HepG2 (cell line): ENCODE measurements around the gene MLYCD. TPM values are rescaled to one million over a fixed set of nuclear protein-coding genes. Genes with fewer than 3 reads are reported as not detected.

Experiments used
- ATF7-NPFF ChIP-seq: sonication (generic); formaldehyde crosslinking; IDR thresholded peaks from 2 replicates; pipeline ENCODE4 v1.8.1; 2023; ENCODE audit warnings: mild to moderate bottlenecking, low read depth, missing genetic modification reagents, moderate library complexity
- BRCA1 ChIP-seq: sonication (generic); formaldehyde crosslinking; IDR thresholded peaks from 2 replicates; pipeline ENCODE4 v1.4.0; 2020; ENCODE audit warnings: missing genetic modification reagents
- GABPA ChIP-seq, 2 experiments: IDR thresholded peaks; 2 replicates each; pipeline ENCODE4 v1.6.1; 2011 to 2016; ENCODE audit warnings: low read depth in 2 of 2, low read length in 1 of 2, missing biosample characterization in 1 of 2, missing genetic modification characterization in 1 of 2
- HCFC1 ChIP-seq: fragments of 150-350 bp; IDR thresholded peaks from 2 replicates; pipeline ENCODE4 v1.6.1; 2014; ENCODE audit warnings: low read depth, low read length
- HDAC1 ChIP-seq: sonication (generic); formaldehyde crosslinking; IDR thresholded peaks from 2 replicates; pipeline ENCODE4 v1.5.1; 2020; ENCODE audit warnings: mild to moderate bottlenecking, missing genetic modification reagents
- PAF1 ChIP-seq: IDR thresholded peaks from 2 replicates; pipeline ENCODE4 v1.6.1; 2016; ENCODE audit warnings: missing genetic modification reagents, missing compliant biosample characterization
- PAWR ChIP-seq: sonication (generic); formaldehyde crosslinking; IDR thresholded peaks from 2 replicates; pipeline ENCODE4 v1.4.0; 2020; ENCODE audit warnings: missing genetic modification reagents, mild to moderate bottlenecking, borderline replicate concordance
- PAX8 ChIP-seq: sonication (generic); formaldehyde crosslinking; IDR thresholded peaks from 2 replicates; pipeline ENCODE4 v1.8.0; 2022; ENCODE audit warnings: mild to moderate bottlenecking, missing genetic modification reagents, borderline replicate concordance
- PPARG ChIP-seq: conservative IDR thresholded peaks from 2 replicates; pipeline ENCODE4 v1.6.1; 2016; ENCODE audit warnings: missing biosample characterization, missing genetic modification reagents
- SCMH1 ChIP-seq: sonication (generic); formaldehyde crosslinking; IDR thresholded peaks from 2 replicates; pipeline ENCODE4 v1.9.0; 2021; ENCODE audit warnings: missing genetic modification reagents, mild to moderate bottlenecking, borderline replicate concordance
- SNAI1 ChIP-seq: sonication (generic); formaldehyde crosslinking; IDR thresholded peaks from 2 replicates; pipeline ENCODE4 v1.5.0; 2020; ENCODE audit warnings: mild to moderate bottlenecking, missing genetic modification reagents, borderline replicate concordance
- SUZ12 ChIP-seq: fragments of 150-350 bp; IDR thresholded peaks from 2 replicates; pipeline ENCODE4 v1.6.1; 2014; ENCODE audit warnings: low read depth, low read length
- U2AF2 ChIP-seq: fragments of 200-400 bp; formaldehyde crosslinking; IDR thresholded peaks from 2 replicates; pipeline ENCODE4 v1.6.1; 2017; ENCODE audit warnings: low read depth, mild to moderate bottlenecking, low read length
- ZBTB20 ChIP-seq: sonication (generic); formaldehyde crosslinking; IDR thresholded peaks from 2 replicates; pipeline ENCODE4 v1.8.1; 2023; ENCODE audit warnings: missing genetic modification reagents, low read depth, mild to moderate bottlenecking, borderline replicate concordance
- ZFP90 ChIP-seq: sonication (generic); formaldehyde crosslinking; IDR thresholded peaks from 2 replicates; pipeline ENCODE4 v1.8.0; 2022; ENCODE audit warnings: missing genetic modification reagents, mild to moderate bottlenecking, inconsistent platforms, borderline replicate concordance
- ZNF224 ChIP-seq: sonication (generic); formaldehyde crosslinking; IDR thresholded peaks from 2 replicates; pipeline ENCODE4 v1.5.0; 2020; ENCODE audit warnings: mild to moderate bottlenecking, missing genetic modification reagents
- ZNF326 ChIP-seq: sonication (generic); formaldehyde crosslinking; IDR thresholded peaks from 2 replicates; pipeline ENCODE4 v1.4.0; 2020; ENCODE audit warnings: missing genetic modification reagents, borderline replicate concordance
- ZNF672 ChIP-seq: sonication (generic); formaldehyde crosslinking; IDR thresholded peaks from 2 replicates; pipeline ENCODE4 v1.8.1; 2022; ENCODE audit warnings: missing genetic modification reagents
- ZNF781 ChIP-seq: sonication (generic); formaldehyde crosslinking; IDR thresholded peaks from 2 replicates; pipeline ENCODE4 v1.5.1; 2020; ENCODE audit warnings: borderline replicate concordance, mild to moderate bottlenecking, missing genetic modification reagents; ENCODE audit errors: not compliant biosample characterization
- ZNF850 ChIP-seq: sonication (generic); formaldehyde crosslinking; conservative IDR thresholded peaks from 2 replicates; pipeline ENCODE4 v1.9.0; 2021; ENCODE audit warnings: mild to moderate bottlenecking, missing genetic modification reagents
- ZNF883 ChIP-seq: sonication (generic); formaldehyde crosslinking; IDR thresholded peaks from 2 replicates; pipeline ENCODE4 v1.5.1; 2020; ENCODE audit warnings: mild to moderate bottlenecking, missing genetic modification reagents; ENCODE audit errors: not compliant biosample characterization
- polyA plus RNA-seq, 8 experiments: library from polyadenylated mRNA; depleted of rRNA in 3 of 8; stranded (reverse) in 7 of 8; unstranded in 1 of 8; fragments of >200 nt; fragmentation: Illumina TruSeq in 4 of 8; extraction: Trizol in 4 of 8; gene quantifications; 2 replicates each; pipeline versions ENCODE4 v1.2.1 to v1.2.3, GENCODE V29; 2011 to 2016; ENCODE audit warnings: low read depth in 4 of 8, missing spikeins in 1 of 8, mixed read lengths in 1 of 8; ENCODE audit not compliant: insufficient read depth in 1 of 8
- total RNA-seq, 5 experiments: library from RNA; depleted of rRNA; stranded (reverse); fragments of >200 nt; fragmentation: Illumina TruSeq; extraction: Trizol; gene quantifications; 2 replicates each; pipeline ENCODE4 v1.2.3, GENCODE V29; 2016; ENCODE audit warnings: low read depth in 1 of 5
- TF ChIP-seq, protein P1 (sequence below): sonication (generic); formaldehyde crosslinking; IDR thresholded peaks from 2 replicates; pipeline ENCODE4 v1.8.0; 2022; ENCODE audit warnings: mild to moderate bottlenecking, missing genetic modification reagents; ENCODE audit not compliant: insufficient replicate concordance
- TF ChIP-seq, protein P2 (sequence below): IDR thresholded peaks from 2 replicates; pipeline ENCODE4 v1.6.1; 2012; ENCODE audit warnings: inconsistent platforms
- TF ChIP-seq, protein P3 (sequence below), 2 experiments: sonication (generic) in 1 of 2; formaldehyde crosslinking in 1 of 2; IDR thresholded peaks; 2 replicates each; pipeline versions ENCODE4 v1.5.1 to v1.6.1; 2011 to 2020; ENCODE audit warnings: borderline replicate concordance in 1 of 2, low read depth in 1 of 2, low read length in 1 of 2, mild to moderate bottlenecking in 1 of 2, missing genetic modification reagents in 1 of 2, moderate library complexity in 1 of 2

MLYCD gene
- total and polyA plus RNA-seq, 2 of the 13 experiments (the other 11 are each of a cell fraction or from before 2014, with no cell fraction given), result 1.8 to 4.0 TPM

DNA sequence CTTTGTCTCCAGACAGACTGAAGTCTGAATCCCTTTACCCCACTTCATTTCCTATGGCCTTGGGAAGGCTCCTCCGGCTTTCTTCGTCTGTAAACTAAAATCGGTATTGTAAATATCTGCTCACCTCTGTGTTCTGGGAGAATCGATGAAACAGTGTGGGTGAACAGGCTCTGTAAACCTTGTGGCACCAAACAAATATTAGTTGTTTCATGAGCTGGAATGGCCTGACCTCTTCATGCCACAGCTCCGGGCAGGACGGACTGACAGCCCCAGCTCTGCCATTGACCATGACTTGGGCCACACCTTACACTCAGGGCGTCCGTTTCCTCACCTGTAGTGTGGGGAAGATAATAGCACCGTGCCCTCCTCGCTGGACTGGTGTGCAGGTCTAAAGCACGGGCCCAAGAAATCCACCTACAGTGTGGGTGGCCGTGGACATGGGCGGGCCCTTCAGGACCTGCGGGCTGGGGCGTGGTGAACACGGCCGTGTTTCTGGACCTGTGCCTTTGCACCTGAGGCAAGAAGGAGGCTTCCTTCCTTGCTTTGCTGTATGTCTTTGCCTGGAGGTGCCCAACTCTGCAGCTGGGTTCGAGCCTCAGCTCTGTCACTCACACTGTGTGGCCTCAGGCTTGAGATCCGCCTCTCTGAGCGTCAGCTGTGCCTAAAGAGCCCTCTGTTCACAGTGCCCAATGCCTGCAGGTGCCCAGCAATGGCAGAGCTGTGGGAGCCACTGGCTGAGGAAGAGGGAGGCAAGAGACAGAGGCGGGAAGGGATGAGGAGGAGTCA is 48.1 kb downstream of the MLYCD start (continued):
- TF ChIP-seq, protein P1, sequence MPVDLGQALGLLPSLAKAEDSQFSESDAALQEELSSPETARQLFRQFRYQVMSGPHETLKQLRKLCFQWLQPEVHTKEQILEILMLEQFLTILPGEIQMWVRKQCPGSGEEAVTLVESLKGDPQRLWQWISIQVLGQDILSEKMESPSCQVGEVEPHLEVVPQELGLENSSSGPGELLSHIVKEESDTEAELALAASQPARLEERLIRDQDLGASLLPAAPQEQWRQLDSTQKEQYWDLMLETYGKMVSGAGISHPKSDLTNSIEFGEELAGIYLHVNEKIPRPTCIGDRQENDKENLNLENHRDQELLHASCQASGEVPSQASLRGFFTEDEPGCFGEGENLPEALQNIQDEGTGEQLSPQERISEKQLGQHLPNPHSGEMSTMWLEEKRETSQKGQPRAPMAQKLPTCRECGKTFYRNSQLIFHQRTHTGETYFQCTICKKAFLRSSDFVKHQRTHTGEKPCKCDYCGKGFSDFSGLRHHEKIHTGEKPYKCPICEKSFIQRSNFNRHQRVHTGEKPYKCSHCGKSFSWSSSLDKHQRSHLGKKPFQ (CRISPR knock-in tag), result no peak
- TF ChIP-seq PAWR (no peak), HDAC1 (CRISPR knock-in tag) (peak; percentile 45), ZNF781 (CRISPR knock-in tag) (no peak), ZNF672 (CRISPR knock-in tag) (no peak), ZNF224 (CRISPR knock-in tag) (no peak), HCFC1 (no peak), BRCA1 (CRISPR knock-in tag) (no peak), ZNF883 (no peak), PPARG (CRISPR knock-in tag) (peak; percentile 88), SCMH1 (CRISPR knock-in tag) (no peak), ZNF326 (no peak), GABPA (IDR thresholded peaks at IDR 0.05; ENCODE audit: low read depth, low read length) (no peak), GABPA (CRISPR knock-in tag; IDR thresholded peaks at IDR 0.05; ENCODE audit: low read depth) (no peak), ATF7-NPFF (CRISPR knock-in tag) (no peak), SUZ12 (no peak), ZFP90 (no peak), PAX8 (no peak), ZNF850 (CRISPR knock-in tag) (no peak), SNAI1 (no peak), ZBTB20 (no peak), U2AF2 (no peak), PAF1 (no peak)
- TF ChIP-seq, protein P2, sequence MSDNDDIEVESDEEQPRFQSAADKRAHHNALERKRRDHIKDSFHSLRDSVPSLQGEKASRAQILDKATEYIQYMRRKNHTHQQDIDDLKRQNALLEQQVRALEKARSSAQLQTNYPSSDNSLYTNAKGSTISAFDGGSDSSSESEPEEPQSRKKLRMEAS, result 0 out of 2 replicates have a peak, but pooled peaks have one; percentile 14
- TF ChIP-seq, protein P3, sequence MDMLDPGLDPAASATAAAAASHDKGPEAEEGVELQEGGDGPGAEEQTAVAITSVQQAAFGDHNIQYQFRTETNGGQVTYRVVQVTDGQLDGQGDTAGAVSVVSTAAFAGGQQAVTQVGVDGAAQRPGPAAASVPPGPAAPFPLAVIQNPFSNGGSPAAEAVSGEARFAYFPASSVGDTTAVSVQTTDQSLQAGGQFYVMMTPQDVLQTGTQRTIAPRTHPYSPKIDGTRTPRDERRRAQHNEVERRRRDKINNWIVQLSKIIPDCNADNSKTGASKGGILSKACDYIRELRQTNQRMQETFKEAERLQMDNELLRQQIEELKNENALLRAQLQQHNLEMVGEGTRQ (IDR thresholded peaks at IDR 0.05; ENCODE audit: low read depth, low read length), result no peak
- TF ChIP-seq, protein P3 (CRISPR knock-in tag; IDR thresholded peaks at IDR 0.05; ENCODE audit: borderline replicate concordance), result no peak
